ENCODE data around the gene WIPF3.

- TF ChIP-seq CTCF (conservative IDR thresholded peaks at IDR 0.05; ENCODE audit: low read length) (no peak), EZH2phosphoT487 (IDR thresholded peaks at IDR 0.05; ENCODE audit: borderline replicate concordance) (no peak)
These were observed 7.9 kb upstream of the WIPF3 start for GRCh38 chr7:29798422-29798821.

Measured in Loucy (cell line).